AG09319 (cell line): ENCODE data around the gene TAF3.

Source experiments
- DNase-seq: peaks from one replicate; pipeline ENCODE4 v3.0.0-alpha.2; 2010; ENCODE audit warnings: low read depth; ENCODE audit errors: extremely low read depth
- CTCF ChIP-seq: IDR thresholded peaks from 2 replicates; pipeline ENCODE4 v1.5.1; 2011; ENCODE audit warnings: low read depth, mild to moderate bottlenecking, inconsistent platforms, low read length, moderate library complexity

TAF3 gene

GRCh38 chr10:7945034-7945433 lies 126.7 kb downstream of the TAF3 start:
- no peak for TF ChIP-seq CTCF
- DNase-seq, result no peak

GRCh38 chr10:7945469-7946187 lies 127.3 kb downstream of the TAF3 start:
- no peak for DNase-seq
- no peak for TF ChIP-seq CTCF

GRCh38 chr10:7948371-7949000 lies 130.2 kb downstream of the TAF3 start:
- DNase-seq, result no peak
- no peak for TF ChIP-seq CTCF

GRCh38 chr10:7950981-7951847 lies 132.9 kb downstream of the TAF3 start:
- TF ChIP-seq CTCF, result no peak
- DNase-seq, result peak; percentile 16

GRCh38 chr10:7952266-7952665 lies 134.0 kb downstream of the TAF3 start:
- DNase-seq, result no peak
- no peak for TF ChIP-seq CTCF

GRCh38 chr10:7953447-7953846 lies 135.1 kb downstream of the TAF3 start:
- no peak for TF ChIP-seq CTCF
- no peak for DNase-seq

GRCh38 chr10:7955446-7955845 lies 137.1 kb downstream of the TAF3 start:
- TF ChIP-seq CTCF, result no peak

More at GRCh38 chr10:7955446-7955845, 137.1 kb downstream of the TAF3 start:
- DNase-seq, result peak; percentile 71
